Neural cell (in vitro differentiated cells): ENCODE results near the gene A2ML1. TPM values are rescaled to one million over a fixed set of nuclear protein-coding genes. Genes with fewer than 3 reads are reported as not detected.

Experiments
- H2AFZ ChIP-seq: fragments of 200-600, 300-800 bp; sonication (generic), shearing (Covaris generic); 2 replicates; pipeline ENCODE4 v1.6.0; 2014; ENCODE audit warnings: low read depth, mild to moderate bottlenecking, antibody characterized with exemption, low read length, moderate library complexity
- H3F3A ChIP-seq: fragments of 200-600 bp; shearing (Covaris generic); 2 replicates; pipeline ENCODE4 v1.6.1; 2016; ENCODE audit warnings: mild to moderate bottlenecking, moderate library complexity, mixed read lengths, antibody characterized with exemption, low read length; ENCODE audit not compliant: insufficient read depth, poor library complexity, severe bottlenecking
- H3K27ac ChIP-seq: fragments of 200-600, 300-800 bp; sonication (generic), shearing (Covaris generic); 2 replicates; pipeline ENCODE4 v1.5.1; 2014; ENCODE audit warnings: mild to moderate bottlenecking, low read length, moderate library complexity
- H3K27me3 ChIP-seq: fragments of 300-800, 200-600 bp; sonication (generic), shearing (Covaris generic); 2 replicates; pipeline ENCODE4 v1.6.0; 2014; ENCODE audit warnings: mild to moderate bottlenecking, low read depth, low read length, moderate library complexity; ENCODE audit not compliant: insufficient read depth
- H3K36me3 ChIP-seq: fragments of 300-800, 200-600 bp; sonication (generic), shearing (Covaris generic); 2 replicates; pipeline ENCODE4 v1.5.1; 2014; ENCODE audit warnings: mild to moderate bottlenecking, antibody characterized with exemption, low read length, moderate library complexity; ENCODE audit not compliant: insufficient read depth
- H3K4me2 ChIP-seq: fragments of 300-800, 200-600 bp; sonication (generic), shearing (Covaris generic); 2 replicates; pipeline ENCODE4 v1.6.0; 2014; ENCODE audit warnings: mild to moderate bottlenecking, low read length
- H3K4me3 ChIP-seq: fragments of 300-800, 200-600 bp; sonication (generic), shearing (Covaris generic); 2 replicates; pipeline ENCODE4 v1.5.1; 2014; ENCODE audit warnings: mild to moderate bottlenecking, low read length, moderate library complexity
- H3K79me2 ChIP-seq: fragments of 200-600 bp; shearing (Covaris generic); replicated peaks from 2 replicates; pipeline ENCODE4 v1.6.0; 2014; ENCODE audit warnings: mild to moderate bottlenecking, low read length, moderate library complexity; ENCODE audit not compliant: insufficient read depth
- H3K9ac ChIP-seq: fragments of 300-800, 200-600 bp; sonication (generic), shearing (Covaris generic); 2 replicates; pipeline ENCODE4 v1.6.1; 2016; ENCODE audit warnings: mild to moderate bottlenecking, low read length, mixed read lengths
- H3K9me2 ChIP-seq: fragments of 200-600 bp; shearing (Covaris generic); 2 replicates; pipeline ENCODE4 v1.6.1; 2016; ENCODE audit warnings: mild to moderate bottlenecking, low read length, mixed read lengths; ENCODE audit not compliant: insufficient read depth
- H3K9me3 ChIP-seq: fragments of 200-600, 300-800 bp; sonication (generic), shearing (Covaris generic); 2 replicates; pipeline ENCODE4 v1.6.1; 2016; ENCODE audit warnings: mild to moderate bottlenecking, mixed run types, low read length, moderate library complexity, mixed read lengths
- H4K20me1 ChIP-seq: fragments of 200-600 bp; shearing (Covaris generic); 2 replicates; pipeline ENCODE4 v1.6.1; 2016; ENCODE audit warnings: mild to moderate bottlenecking, mixed run types; ENCODE audit not compliant: insufficient read depth
- EP300 ChIP-seq: fragments of 450-650 bp; conservative IDR thresholded peaks from 2 replicates; pipeline ENCODE4 v1.6.1; 2014; ENCODE audit warnings: antibody characterized with exemption, mild to moderate bottlenecking, moderate library complexity; ENCODE audit not compliant: poor library complexity, severe bottlenecking
- EZH2 ChIP-seq: fragments of 200-600, 300-800 bp; shearing (Covaris generic), sonication (generic); IDR thresholded peaks from 2 replicates; pipeline ENCODE4 v1.6.1; 2014; ENCODE audit warnings: antibody characterized with exemption, low read length, borderline replicate concordance, mild to moderate bottlenecking; ENCODE audit not compliant: insufficient read depth, poor library complexity, severe bottlenecking
- MXI1 ChIP-seq: fragments of 450-650 bp; conservative IDR thresholded peaks from 2 replicates; pipeline ENCODE4 v1.6.1; 2014; ENCODE audit warnings: antibody characterized with exemption, mild to moderate bottlenecking; ENCODE audit not compliant: poor library complexity, severe bottlenecking
- POLR2AphosphoS5 ChIP-seq: IDR thresholded peaks from 2 replicates; pipeline ENCODE4 v1.6.1; 2012
- RAD21 ChIP-seq: fragments of 450-650 bp; conservative IDR thresholded peaks from 2 replicates; pipeline ENCODE4 v1.6.1; 2014; ENCODE audit warnings: antibody characterized with exemption, mild to moderate bottlenecking, moderate library complexity
- SMC3 ChIP-seq: fragments of 450-650 bp; conservative IDR thresholded peaks from 2 replicates; pipeline ENCODE4 v1.6.1; 2014; ENCODE audit warnings: antibody characterized with exemption, mild to moderate bottlenecking, moderate library complexity; ENCODE audit not compliant: poor library complexity
- TAF1 ChIP-seq: IDR thresholded peaks from 2 replicates; pipeline ENCODE4 v1.6.1; 2012; ENCODE audit warnings: low read depth
- polyA plus RNA-seq: library from polyadenylated mRNA; depleted of rRNA; stranded (reverse); fragments of >200 nt; gene quantifications from 2 replicates; pipeline ENCODE4 v1.2.3, GENCODE V29; 2014
- TF ChIP-seq, protein P1 (sequence below): fragments of 450-650 bp; IDR thresholded peaks from 2 replicates; pipeline ENCODE4 v1.5.1; 2014; ENCODE audit warnings: antibody characterized with exemption, mild to moderate bottlenecking, moderate library complexity; ENCODE audit not compliant: poor library complexity, severe bottlenecking
- TF ChIP-seq, protein P2 (sequence below): IDR thresholded peaks from 2 replicates; pipeline ENCODE4 v1.6.1; 2012; ENCODE audit warnings: borderline replicate concordance

The A2ML1 gene
- polyA plus RNA-seq, 1 donor from 2014 or later, result not detected

DNA sequence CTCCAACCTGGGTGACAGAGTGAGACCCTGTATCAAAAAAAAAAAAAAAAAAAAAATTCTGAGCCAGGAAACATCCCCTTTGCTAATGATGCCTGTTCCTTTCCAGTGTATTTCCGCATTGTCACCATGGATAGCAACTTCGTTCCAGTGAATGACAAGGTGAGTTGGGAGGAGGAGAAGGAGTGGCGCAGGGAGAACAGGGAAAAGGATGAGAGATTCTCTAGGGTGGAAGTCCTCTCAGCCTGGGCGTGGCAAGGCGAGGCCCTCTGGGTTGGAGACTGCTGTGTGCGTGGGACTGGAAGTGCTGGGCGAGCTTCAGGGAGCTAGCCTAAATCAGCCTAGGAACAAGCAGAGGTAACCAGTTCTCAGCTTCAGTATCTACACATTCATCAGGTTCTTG is 7.2 kb downstream of the A2ML1 start:
- H3F3A ChIP-seq, result no peaks in the 10 kb centered on the region
- H3K27me3 ChIP-seq, result no peaks in the 10 kb centered on the region
- no peak overlapping the region for H3K4me3 ChIP-seq
- H3K4me2 ChIP-seq, result no peak overlapping the region
- H3K9me2 ChIP-seq, result no peaks in the 10 kb centered on the region
- no peak overlapping the region for H3K9ac ChIP-seq
- H3K36me3 ChIP-seq, result no peaks in the 10 kb centered on the region
- H3K9me3 ChIP-seq, result no peaks in the 10 kb centered on the region
- no peaks in the 10 kb centered on the region for H3K79me2 ChIP-seq
- no peaks in the 10 kb centered on the region for H4K20me1 ChIP-seq
- no peak overlapping the region for H2AFZ ChIP-seq
- TF ChIP-seq, protein P1, sequence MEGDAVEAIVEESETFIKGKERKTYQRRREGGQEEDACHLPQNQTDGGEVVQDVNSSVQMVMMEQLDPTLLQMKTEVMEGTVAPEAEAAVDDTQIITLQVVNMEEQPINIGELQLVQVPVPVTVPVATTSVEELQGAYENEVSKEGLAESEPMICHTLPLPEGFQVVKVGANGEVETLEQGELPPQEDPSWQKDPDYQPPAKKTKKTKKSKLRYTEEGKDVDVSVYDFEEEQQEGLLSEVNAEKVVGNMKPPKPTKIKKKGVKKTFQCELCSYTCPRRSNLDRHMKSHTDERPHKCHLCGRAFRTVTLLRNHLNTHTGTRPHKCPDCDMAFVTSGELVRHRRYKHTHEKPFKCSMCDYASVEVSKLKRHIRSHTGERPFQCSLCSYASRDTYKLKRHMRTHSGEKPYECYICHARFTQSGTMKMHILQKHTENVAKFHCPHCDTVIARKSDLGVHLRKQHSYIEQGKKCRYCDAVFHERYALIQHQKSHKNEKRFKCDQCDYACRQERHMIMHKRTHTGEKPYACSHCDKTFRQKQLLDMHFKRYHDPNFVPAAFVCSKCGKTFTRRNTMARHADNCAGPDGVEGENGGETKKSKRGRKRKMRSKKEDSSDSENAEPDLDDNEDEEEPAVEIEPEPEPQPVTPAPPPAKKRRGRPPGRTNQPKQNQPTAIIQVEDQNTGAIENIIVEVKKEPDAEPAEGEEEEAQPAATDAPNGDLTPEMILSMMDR, result no peak
- TF ChIP-seq POLR2AphosphoS5, result no peak
- TF ChIP-seq RAD21, result no peak
- TF ChIP-seq MXI1, result no peak
- TF ChIP-seq, protein P2, sequence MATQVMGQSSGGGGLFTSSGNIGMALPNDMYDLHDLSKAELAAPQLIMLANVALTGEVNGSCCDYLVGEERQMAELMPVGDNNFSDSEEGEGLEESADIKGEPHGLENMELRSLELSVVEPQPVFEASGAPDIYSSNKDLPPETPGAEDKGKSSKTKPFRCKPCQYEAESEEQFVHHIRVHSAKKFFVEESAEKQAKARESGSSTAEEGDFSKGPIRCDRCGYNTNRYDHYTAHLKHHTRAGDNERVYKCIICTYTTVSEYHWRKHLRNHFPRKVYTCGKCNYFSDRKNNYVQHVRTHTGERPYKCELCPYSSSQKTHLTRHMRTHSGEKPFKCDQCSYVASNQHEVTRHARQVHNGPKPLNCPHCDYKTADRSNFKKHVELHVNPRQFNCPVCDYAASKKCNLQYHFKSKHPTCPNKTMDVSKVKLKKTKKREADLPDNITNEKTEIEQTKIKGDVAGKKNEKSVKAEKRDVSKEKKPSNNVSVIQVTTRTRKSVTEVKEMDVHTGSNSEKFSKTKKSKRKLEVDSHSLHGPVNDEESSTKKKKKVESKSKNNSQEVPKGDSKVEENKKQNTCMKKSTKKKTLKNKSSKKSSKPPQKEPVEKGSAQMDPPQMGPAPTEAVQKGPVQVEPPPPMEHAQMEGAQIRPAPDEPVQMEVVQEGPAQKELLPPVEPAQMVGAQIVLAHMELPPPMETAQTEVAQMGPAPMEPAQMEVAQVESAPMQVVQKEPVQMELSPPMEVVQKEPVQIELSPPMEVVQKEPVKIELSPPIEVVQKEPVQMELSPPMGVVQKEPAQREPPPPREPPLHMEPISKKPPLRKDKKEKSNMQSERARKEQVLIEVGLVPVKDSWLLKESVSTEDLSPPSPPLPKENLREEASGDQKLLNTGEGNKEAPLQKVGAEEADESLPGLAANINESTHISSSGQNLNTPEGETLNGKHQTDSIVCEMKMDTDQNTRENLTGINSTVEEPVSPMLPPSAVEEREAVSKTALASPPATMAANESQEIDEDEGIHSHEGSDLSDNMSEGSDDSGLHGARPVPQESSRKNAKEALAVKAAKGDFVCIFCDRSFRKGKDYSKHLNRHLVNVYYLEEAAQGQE, result no peak
- TF ChIP-seq TAF1, result no peak
- no peak for TF ChIP-seq SMC3
- no peak for TF ChIP-seq EZH2
- no peak for TF ChIP-seq EP300
- no peak overlapping the region for H3K27ac ChIP-seq

GRCh38 chr12:8831116-8831515 is 8.7 kb downstream of the A2ML1 start:
- H3K27me3 ChIP-seq, result no peaks in the 10 kb centered on the region
- H3K36me3 ChIP-seq, result no peaks in the 10 kb centered on the region
- no peak overlapping the region for H3K4me2 ChIP-seq
- H3K27ac ChIP-seq, result no peak overlapping the region
- no peaks in the 10 kb centered on the region for H3K9me3 ChIP-seq
- TF ChIP-seq EP300 (no peak), EZH2 (no peak), MXI1 (no peak), TAF1 (no peak), POLR2AphosphoS5 (no peak), RAD21 (no peak), SMC3 (no peak)
- TF ChIP-seq, protein P1, result no peak
- TF ChIP-seq, protein P2, result no peak
- H4K20me1 ChIP-seq, result no peaks in the 10 kb centered on the region
- no peaks in the 10 kb centered on the region for H3K9me2 ChIP-seq
- no peaks in the 10 kb centered on the region for H3K79me2 ChIP-seq
- H3F3A ChIP-seq, result no peaks in the 10 kb centered on the region
- H3K4me3 ChIP-seq, result no peak overlapping the region
- no peak overlapping the region for H2AFZ ChIP-seq
- no peak overlapping the region for H3K9ac ChIP-seq
